GM19238 (cell line): Measurements from ENCODE around the gene WDSUB1.

Experiments
- DNase-seq: peaks from one replicate; pipeline ENCODE4 v3.0.0; 2011; ENCODE audit warnings: low spot score; ENCODE audit not compliant: insufficient read length

The WDSUB1 gene, protein sequence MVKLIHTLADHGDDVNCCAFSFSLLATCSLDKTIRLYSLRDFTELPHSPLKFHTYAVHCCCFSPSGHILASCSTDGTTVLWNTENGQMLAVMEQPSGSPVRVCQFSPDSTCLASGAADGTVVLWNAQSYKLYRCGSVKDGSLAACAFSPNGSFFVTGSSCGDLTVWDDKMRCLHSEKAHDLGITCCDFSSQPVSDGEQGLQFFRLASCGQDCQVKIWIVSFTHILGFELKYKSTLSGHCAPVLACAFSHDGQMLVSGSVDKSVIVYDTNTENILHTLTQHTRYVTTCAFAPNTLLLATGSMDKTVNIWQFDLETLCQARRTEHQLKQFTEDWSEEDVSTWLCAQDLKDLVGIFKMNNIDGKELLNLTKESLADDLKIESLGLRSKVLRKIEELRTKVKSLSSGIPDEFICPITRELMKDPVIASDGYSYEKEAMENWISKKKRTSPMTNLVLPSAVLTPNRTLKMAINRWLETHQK

GRCh38 chr2:159285929-159286708, at the start of gene WDSUB1:
Gene WDSUB1 (minus strand): TSS chr2:159286703. CDS start chr2:159283069, 3,634 bp downstream.
- peak; percentile 15 for DNase-seq

DNA sequence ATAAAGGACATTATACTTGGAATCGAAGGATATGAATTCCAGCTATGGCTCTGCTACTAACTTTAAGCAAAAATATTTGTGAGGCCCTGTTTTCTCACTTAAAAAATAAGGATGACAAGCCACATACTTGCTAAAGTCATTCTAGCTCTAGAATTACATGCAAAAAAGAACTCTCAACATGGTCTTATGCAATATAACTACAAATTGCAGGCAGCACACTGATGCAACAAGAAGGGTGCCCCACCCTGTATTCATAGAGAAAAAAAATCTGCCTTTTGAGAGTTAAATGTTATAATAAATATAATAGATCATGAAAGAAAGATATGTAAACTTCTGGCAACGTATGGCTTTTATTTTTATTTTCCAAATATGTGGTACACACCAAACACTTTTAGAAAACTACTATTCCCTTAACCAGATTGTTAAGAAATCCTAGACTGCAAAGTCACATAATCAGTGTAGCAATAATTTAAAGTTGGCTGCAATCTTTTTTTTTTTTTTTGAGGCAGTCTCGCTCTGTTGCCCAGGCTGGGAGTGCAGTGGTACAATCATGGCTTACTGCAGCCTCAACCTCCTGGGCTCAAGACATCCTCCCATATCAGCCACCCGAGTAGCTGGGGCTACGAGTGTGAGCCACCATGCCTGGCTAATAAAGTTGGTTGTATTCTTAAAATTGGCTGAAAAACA, 40.2 kb upstream of the WDSUB1 start:
- no peak for DNase-seq

GRCh38 chr2:159322419-159322818, 35.9 kb upstream of the WDSUB1 start:
- no peak for DNase-seq

- no peak for DNase-seq
These were observed 31.0 kb upstream of the WDSUB1 start for GRCh38 chr2:159317392-159318088.

DNA sequence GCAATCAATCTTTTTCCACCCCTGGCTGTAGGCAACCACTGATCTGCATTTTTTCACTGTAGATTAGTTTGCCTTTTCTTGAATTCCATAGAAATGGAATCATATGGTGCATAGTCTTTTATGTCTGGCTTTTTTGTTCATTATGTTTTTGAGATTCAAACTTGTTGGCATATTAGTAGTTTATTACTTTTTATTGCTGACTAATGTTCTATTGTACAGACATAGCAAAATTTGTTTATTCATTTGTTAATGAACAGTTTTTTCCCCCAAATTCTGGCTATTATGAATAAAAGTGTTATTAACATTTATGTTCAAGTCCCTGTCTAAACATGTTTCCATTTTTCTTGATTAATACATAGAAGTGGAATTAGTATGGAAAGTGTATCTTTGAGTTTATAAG, 21.4 kb upstream of the WDSUB1 start:
- DNase-seq, result no peak

DNA sequence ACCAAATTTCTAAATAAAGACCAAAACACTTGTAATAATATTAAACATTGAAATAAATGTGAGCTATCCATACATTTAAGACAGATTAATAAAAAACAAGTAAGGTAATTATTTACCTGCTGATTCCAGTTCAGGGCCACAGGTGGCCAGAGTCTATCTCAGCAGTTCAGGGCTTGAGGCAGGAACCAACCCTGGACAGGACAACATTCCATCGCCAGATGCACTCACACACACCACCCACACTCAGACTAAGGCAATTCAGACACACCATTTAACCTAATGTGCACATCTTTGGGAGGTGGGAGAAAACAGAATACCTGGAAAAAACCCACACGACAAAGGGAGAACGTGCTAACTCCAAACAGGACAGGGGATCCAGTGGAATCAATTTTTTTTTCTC, 14.1 kb upstream of the WDSUB1 start:
- DNase-seq, result no peak

DNA sequence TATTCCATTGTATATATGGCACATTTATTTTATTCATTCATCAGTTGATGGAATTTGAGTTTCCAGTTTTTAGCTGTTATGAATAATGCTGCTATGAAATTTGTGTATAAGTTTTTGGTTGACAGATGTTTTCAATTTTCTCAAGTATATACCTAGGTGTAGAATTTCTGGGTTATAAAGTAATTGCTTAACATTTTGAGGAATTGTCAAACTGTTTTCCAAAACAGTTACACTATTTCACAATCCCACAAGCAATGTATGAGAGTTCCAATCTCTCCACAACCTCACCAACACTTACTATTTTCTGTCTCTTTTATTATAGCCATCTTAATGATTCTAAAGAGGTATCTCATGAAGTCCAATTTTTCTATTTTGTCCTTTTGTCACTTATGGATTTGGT, 12.5 kb upstream of the WDSUB1 start:
- DNase-seq, result no peak

- no peak for DNase-seq
These were observed 10.7 kb upstream of the WDSUB1 start for GRCh38 chr2:159297042-159297707.

DNA sequence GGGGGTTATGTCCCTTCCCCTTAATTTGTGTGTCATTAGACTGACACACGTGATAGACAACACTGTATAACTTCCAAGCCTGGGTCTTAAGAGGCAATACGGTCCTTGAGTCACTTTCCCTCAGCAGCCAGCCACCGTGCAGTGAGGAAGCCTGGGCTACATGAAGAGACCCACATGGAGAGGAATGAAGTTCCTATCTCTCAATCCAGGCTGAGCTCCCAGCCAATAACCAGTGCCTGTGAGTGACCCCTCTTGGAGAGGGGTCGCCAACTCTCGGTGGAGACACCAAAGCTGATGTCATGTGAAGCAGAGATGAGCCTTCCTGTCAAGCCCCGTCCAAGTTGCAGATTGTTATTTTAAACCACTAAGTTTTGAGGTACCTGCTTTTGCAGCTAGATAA, 5.7 kb upstream of the WDSUB1 start:
- no peak for DNase-seq

DNA sequence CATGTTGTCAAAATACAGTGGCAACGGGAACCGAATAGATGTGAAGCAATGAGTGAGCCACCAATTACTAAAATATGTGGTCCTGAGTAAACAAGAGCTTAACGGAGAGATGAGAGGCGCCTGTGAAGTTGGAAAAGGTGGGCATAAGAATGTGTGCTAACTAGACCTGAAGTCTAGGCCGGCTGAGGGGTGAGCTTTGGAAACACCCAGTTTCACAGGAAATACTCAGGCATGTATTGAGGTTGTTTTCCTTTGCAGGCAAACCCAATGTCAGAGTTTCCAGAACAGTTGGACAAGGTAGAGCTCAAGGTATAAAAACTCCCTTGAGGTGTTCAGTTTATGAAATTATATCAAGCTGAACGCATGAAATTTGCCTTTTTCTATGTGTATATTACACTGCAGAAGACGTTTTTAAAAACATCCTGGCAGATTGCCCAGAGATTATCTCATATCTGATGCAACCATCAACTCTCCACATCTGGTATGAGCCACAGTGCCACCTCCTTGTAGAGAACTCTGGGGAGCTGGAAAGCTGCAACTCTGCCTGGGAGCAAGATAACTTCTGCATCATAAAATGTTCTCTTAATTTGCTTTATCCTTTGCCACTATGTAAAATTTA, 3.9 kb upstream of the WDSUB1 start:
- no peak for DNase-seq

DNA sequence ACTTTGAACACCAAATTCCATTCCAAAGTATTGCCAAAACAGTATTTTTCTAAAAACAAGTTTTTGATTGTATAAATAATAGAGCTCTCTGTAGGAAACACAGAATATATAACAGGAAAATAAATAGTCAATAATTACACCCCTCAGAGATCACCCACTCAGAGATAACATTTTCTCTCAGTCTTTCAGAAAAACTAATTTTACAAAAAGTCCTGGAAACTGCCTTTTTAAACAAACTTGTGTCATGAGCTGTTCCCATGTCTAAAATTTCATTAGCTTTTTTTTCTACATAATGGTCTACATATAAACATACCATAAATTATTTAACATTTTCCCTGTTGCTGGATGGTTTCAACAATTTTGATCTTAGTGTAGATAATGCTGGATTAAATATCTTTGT, 1.2 kb upstream of the WDSUB1 start:
- DNase-seq, result no peak

GRCh38 chr2:159286709-159287441, 372 bp upstream of the WDSUB1 start:
- peak; percentile 83 for DNase-seq

DNA sequence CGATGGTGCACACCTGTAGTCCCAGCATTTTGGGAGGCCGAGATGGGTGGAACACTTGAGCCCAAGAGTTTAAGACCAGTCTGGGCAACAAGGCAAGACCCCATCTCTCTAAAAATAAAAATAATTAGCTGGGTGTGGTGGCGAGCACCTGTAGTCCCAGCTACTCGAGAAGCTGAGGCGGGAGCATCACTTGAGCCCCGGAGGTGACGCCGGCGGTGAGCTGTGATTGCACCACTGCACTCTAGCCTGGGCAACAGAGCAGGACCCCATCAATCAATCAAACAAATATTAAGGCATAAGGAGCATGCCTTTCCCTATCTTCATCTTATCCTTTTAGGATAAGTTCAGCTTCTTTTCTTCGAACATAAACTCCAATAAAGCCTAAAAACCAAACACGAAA, 1.1 kb downstream of the WDSUB1 start:
- no peak for DNase-seq

- no peak for DNase-seq
These were observed 3.0 kb downstream of the WDSUB1 start for GRCh38 chr2:159283529-159283928.

DNA sequence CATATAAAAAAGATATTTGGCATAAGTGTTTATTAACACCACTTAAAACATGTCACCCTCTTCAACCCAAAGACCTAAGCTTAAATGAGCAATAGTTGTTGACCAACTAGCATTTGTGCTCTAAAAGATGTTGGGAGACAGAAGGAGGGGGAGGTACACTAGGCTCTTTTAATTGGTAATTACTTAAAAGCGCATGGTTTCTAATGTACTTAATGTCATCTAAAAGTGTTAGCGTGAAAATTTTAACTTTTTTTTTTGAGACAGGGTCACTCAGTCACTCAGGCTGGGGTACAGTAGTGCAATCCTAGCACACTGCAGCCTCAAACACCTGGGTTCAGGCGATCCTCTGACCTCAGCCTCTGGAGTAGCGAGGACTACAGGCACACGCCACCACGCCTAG, 5.5 kb downstream of the WDSUB1 start:
- DNase-seq, result no peak

GRCh38 chr2:159279700-159280099, 6.8 kb downstream of the WDSUB1 start:
- DNase-seq, result no peak

GRCh38 chr2:159275111-159275510, 11.4 kb downstream of the WDSUB1 start:
- DNase-seq, result no peak

- DNase-seq, result no peak
These were observed 14.3 kb downstream of the WDSUB1 start for GRCh38 chr2:159272156-159272555.

DNA sequence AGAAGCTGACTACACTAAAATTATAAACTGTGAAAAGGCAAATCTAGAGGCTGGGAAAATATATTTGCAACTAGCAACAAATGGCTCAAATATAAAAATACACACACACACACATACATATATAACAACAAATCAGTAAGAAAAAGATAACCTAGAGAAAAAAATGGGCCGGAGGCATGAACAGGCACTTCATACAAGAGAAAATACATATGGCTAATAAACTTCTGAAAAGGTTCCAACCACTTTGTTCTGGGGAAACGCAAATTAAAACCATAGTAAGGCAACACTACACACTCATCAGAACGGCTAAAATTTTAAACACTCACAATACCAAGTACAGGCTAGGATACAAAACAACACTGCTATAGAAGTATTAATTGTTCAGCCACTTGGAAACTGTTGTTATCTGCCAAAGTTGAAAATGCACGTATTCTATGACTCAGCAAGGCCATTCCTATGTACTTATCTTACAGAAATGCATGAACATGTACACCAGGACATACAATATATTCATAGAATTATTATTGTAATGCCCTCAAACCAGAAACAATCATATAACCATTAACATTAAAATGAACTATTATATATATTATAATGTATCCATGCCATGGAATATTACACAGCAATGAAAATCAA, 15.6 kb downstream of the WDSUB1 start:
- no peak for DNase-seq
